Measurements from ENCODE around the gene MGAM2. TPM values are rescaled to one million over a fixed set of nuclear protein-coding genes. Genes with fewer than 3 reads are reported as not detected.

Gene MGAM2
- total RNA-seq (not detected), polyA plus RNA-seq (not detected)

GRCh38 chr7:142111499-142111898 is at the start of gene MGAM2:
MGAM2 (plus strand) TSS chr7:142111718; CDS start chr7:142116874, 5,156 bp downstream.
- ATAC-seq (ENCODE audit: low read depth in 2 of 2) (no peak), DNase-seq (no peak)
- no peak within 1 kb of the TSS for H3K4me3 ChIP-seq (ENCODE audit: low read depth, low read length)
- H3K27ac Mint-ChIP-seq = no peak within 1 kb of the TSS
- no peak within 1 kb of the TSS for H3K4me3 Mint-ChIP-seq
- no peaks in the 10 kb centered on the region for H3K36me3 ChIP-seq (ENCODE audit: control insufficient read depth, insufficient read depth, low read length)
- no peaks in the 10 kb centered on the region for H3K9me3 ChIP-seq (ENCODE audit: control insufficient read depth in 2 of 2, low read length in 2 of 2)
- H3K9me3 Mint-ChIP-seq = peaks cover 0 to 2% (median 0%) of the 10 kb centered on the region in 7 donors
- H3K4me1 ChIP-seq (ENCODE audit: control insufficient read depth, insufficient read depth, low read length, poor library complexity, severe bottlenecking) = no peaks in the 10 kb centered on the region
- H3K27me3 Mint-ChIP-seq = no peaks in the 10 kb centered on the region
- no peaks in the 10 kb centered on the region for H3K4me1 Mint-ChIP-seq
- no peaks in the 10 kb centered on the region for H3K36me3 Mint-ChIP-seq
- H3K27me3 ChIP-seq (ENCODE audit: control insufficient read depth, insufficient read depth, low read length) = no peaks in the 10 kb centered on the region
- H3K27ac ChIP-seq (ENCODE audit: insufficient read depth, low read length, poor library complexity, severe bottlenecking) = no peak within 1 kb of the TSS

DNA sequence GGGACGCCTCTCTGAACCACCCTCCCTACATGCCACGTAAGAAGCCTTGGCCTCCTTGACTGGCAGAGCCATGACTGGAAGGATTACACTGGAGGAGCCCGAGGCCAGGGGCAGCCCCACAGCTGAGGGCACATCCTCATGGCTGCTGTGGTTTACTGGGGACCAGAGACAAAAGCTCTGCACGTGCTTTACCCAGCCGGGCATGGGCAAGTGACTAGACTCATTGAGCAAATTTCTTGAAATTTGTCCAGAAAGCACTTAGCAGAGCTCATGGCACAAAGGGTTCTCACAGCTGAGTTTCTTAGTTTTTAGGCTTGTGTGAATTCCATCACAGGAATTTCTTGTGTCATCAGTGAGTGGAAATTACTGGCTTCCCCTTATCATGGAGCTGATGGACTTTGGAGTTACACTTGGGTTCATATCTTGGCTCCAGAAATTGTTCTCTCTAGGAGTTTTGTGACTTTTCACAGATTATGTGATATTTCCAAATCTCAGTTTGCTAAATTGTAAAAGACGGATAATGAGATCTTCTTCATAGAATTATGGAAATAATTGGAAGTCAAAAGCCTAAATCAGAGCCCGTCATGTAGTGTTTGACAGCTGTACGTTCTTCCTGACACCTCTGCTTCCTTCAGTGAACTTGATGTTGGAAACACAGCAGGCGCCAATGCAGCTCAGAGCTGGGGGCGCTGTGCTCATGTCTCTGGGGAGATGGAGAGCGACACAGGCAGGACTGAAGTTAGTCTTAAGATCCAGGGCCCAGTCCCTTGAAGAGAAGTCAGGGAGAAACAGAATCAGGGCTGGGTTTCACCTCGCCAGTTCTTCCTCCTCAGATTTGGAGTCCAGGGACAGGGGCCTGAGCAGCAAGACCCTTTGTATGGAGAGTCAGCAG is 47.7 kb upstream of the MGAM2 start:
- DNase-seq (no peak), ATAC-seq (ENCODE audit: low read depth in 2 of 2) (no peak)
- H3K27ac ChIP-seq (ENCODE audit: insufficient read depth, low read length, poor library complexity, severe bottlenecking) = no peak overlapping the region
- Mint-ChIP-seq H3K36me3 (no peaks in the 10 kb centered on the region), H3K4me3 (no peak overlapping the region), H3K27ac (no peak overlapping the region), H3K4me1 (no peaks in the 10 kb centered on the region), H3K9me3 (no peaks in the 10 kb centered on the region), H3K27me3 (peaks cover 5% of the 10 kb centered on the region)
- H3K36me3 ChIP-seq (ENCODE audit: control insufficient read depth, insufficient read depth, low read length) = no peaks in the 10 kb centered on the region
- H3K4me1 ChIP-seq (ENCODE audit: control insufficient read depth, insufficient read depth, low read length, poor library complexity, severe bottlenecking) = no peaks in the 10 kb centered on the region
- H3K27me3 ChIP-seq (ENCODE audit: control insufficient read depth, insufficient read depth, low read length) = no peaks in the 10 kb centered on the region
- H3K4me3 ChIP-seq (ENCODE audit: low read depth, low read length) = no peak overlapping the region
- no peaks in the 10 kb centered on the region for H3K9me3 ChIP-seq (ENCODE audit: control insufficient read depth in 2 of 2, low read length in 2 of 2)

GRCh38 chr7:142066536-142066935 is 45.0 kb upstream of the MGAM2 start:
- no peaks in the 10 kb centered on the region for H3K4me1 Mint-ChIP-seq
- Histone ChIP-seq H3K4me1 (ENCODE audit: control insufficient read depth, insufficient read depth, low read length, poor library complexity, severe bottlenecking) (no peaks in the 10 kb centered on the region), H3K27me3 (ENCODE audit: control insufficient read depth, insufficient read depth, low read length) (no peaks in the 10 kb centered on the region), H3K4me3 (ENCODE audit: low read depth, low read length) (no peak overlapping the region), H3K36me3 (ENCODE audit: control insufficient read depth, insufficient read depth, low read length) (no peaks in the 10 kb centered on the region), H3K27ac (ENCODE audit: insufficient read depth, low read length, poor library complexity, severe bottlenecking) (no peak overlapping the region), H3K9me3 (ENCODE audit: control insufficient read depth in 2 of 2, low read length in 2 of 2) (no peaks in the 10 kb centered on the region)
- DNase-seq = no peak
- H3K36me3 Mint-ChIP-seq = no peaks in the 10 kb centered on the region
- no peak overlapping the region for H3K4me3 Mint-ChIP-seq
- H3K9me3 Mint-ChIP-seq = peaks cover 0 to 2% (median 0%) of the 10 kb centered on the region in 7 donors
- no peak overlapping the region for H3K27ac Mint-ChIP-seq
- no peak for ATAC-seq (ENCODE audit: low read depth in 2 of 2)
- no peaks in the 10 kb centered on the region for H3K27me3 Mint-ChIP-seq

DNA sequence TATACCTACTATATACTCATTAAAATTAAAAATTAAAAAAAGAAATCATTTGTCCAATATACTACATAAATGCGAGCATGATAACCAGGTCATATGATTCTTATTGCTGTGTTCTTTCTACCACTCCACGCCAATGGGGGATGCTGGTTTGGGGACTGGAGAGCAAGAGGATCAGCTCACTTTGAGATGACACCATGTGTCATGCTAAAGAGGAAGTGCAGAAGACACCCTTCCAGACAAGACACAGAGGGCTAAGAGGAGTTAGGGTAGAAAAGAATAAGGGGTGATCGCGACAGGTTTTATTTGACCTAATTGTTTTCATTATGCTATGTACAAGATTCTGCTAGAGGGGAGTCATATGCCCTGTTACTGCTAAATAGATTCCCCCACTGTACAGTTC is 33.8 kb upstream of the MGAM2 start:
- ATAC-seq (ENCODE audit: low read depth in 2 of 2) = no peak
- no peak overlapping the region for H3K27ac ChIP-seq (ENCODE audit: insufficient read depth, low read length, poor library complexity, severe bottlenecking)
- no peaks in the 10 kb centered on the region for H3K4me1 ChIP-seq (ENCODE audit: control insufficient read depth, insufficient read depth, low read length, poor library complexity, severe bottlenecking)
- no peaks in the 10 kb centered on the region for H3K4me1 Mint-ChIP-seq
- no peak overlapping the region for H3K27ac Mint-ChIP-seq
- H3K4me3 Mint-ChIP-seq = no peak overlapping the region
- no peak for DNase-seq
- no peak overlapping the region for H3K4me3 ChIP-seq (ENCODE audit: low read depth, low read length)
- H3K9me3 Mint-ChIP-seq = no peaks in the 10 kb centered on the region
- H3K9me3 ChIP-seq (ENCODE audit: control insufficient read depth in 2 of 2, low read length in 2 of 2) = no peaks in the 10 kb centered on the region
- H3K36me3 Mint-ChIP-seq = no peaks in the 10 kb centered on the region
- H3K27me3 Mint-ChIP-seq = peaks cover 4% of the 10 kb centered on the region
- H3K27me3 ChIP-seq (ENCODE audit: control insufficient read depth, insufficient read depth, low read length) = no peaks in the 10 kb centered on the region
- no peaks in the 10 kb centered on the region for H3K36me3 ChIP-seq (ENCODE audit: control insufficient read depth, insufficient read depth, low read length)

DNA sequence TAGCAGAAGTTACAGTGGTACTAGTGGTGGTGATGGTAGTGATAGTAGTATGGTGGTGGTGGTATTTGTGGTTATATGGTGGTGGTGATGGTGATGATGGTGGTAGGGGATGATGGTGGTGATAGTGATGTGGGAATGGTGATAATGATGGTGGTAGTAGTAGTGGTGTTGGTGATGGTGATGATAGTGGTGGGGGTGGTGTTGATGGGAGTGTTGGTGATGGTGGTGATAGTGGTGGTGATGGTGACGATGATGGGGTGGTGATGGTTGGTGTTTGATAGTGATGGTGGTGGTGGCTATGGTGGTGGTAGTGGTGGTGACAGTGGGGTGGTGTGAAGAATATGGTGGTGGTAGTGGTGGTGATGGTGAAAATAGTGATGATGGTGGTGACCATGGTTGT is 27.9 kb upstream of the MGAM2 start:
- Mint-ChIP-seq H3K4me3 (no peak overlapping the region), H3K4me1 (no peaks in the 10 kb centered on the region), H3K9me3 (peaks cover 0 to 4% (median 0%) of the 10 kb centered on the region in 7 donors), H3K36me3 (no peaks in the 10 kb centered on the region), H3K27me3 (peaks cover 4% of the 10 kb centered on the region), H3K27ac (no peak overlapping the region)
- no peak for ATAC-seq (ENCODE audit: low read depth in 2 of 2)
- H3K36me3 ChIP-seq (ENCODE audit: control insufficient read depth, insufficient read depth, low read length) = no peaks in the 10 kb centered on the region
- H3K27ac ChIP-seq (ENCODE audit: insufficient read depth, low read length, poor library complexity, severe bottlenecking) = no peak overlapping the region
- H3K4me3 ChIP-seq (ENCODE audit: low read depth, low read length) = no peak overlapping the region
- DNase-seq = no peak
- no peaks in the 10 kb centered on the region for H3K27me3 ChIP-seq (ENCODE audit: control insufficient read depth, insufficient read depth, low read length)
- H3K9me3 ChIP-seq (ENCODE audit: control insufficient read depth in 2 of 2, low read length in 2 of 2) = no peaks in the 10 kb centered on the region
- no peaks in the 10 kb centered on the region for H3K4me1 ChIP-seq (ENCODE audit: control insufficient read depth, insufficient read depth, low read length, poor library complexity, severe bottlenecking)

GRCh38 chr7:142085428-142085827 is 26.1 kb upstream of the MGAM2 start:
- H3K4me3 ChIP-seq (ENCODE audit: low read depth, low read length) = no peak overlapping the region
- H3K27me3 ChIP-seq (ENCODE audit: control insufficient read depth, insufficient read depth, low read length) = no peaks in the 10 kb centered on the region
- H3K4me1 Mint-ChIP-seq = no peaks in the 10 kb centered on the region
- H3K27ac Mint-ChIP-seq = no peak overlapping the region
- peaks cover 0 to 4% (median 0%) of the 10 kb centered on the region in 7 donors for H3K9me3 Mint-ChIP-seq
- no peaks in the 10 kb centered on the region for H3K9me3 ChIP-seq (ENCODE audit: control insufficient read depth in 2 of 2, low read length in 2 of 2)
- no peaks in the 10 kb centered on the region for H3K36me3 ChIP-seq (ENCODE audit: control insufficient read depth, insufficient read depth, low read length)
- ATAC-seq (ENCODE audit: low read depth in 2 of 2) (no peak), DNase-seq (no peak)
- H3K4me1 ChIP-seq (ENCODE audit: control insufficient read depth, insufficient read depth, low read length, poor library complexity, severe bottlenecking) = no peaks in the 10 kb centered on the region
- H3K27ac ChIP-seq (ENCODE audit: insufficient read depth, low read length, poor library complexity, severe bottlenecking) = no peak overlapping the region
- H3K36me3 Mint-ChIP-seq = no peaks in the 10 kb centered on the region
- no peak overlapping the region for H3K4me3 Mint-ChIP-seq
- peaks cover 4% of the 10 kb centered on the region for H3K27me3 Mint-ChIP-seq

DNA sequence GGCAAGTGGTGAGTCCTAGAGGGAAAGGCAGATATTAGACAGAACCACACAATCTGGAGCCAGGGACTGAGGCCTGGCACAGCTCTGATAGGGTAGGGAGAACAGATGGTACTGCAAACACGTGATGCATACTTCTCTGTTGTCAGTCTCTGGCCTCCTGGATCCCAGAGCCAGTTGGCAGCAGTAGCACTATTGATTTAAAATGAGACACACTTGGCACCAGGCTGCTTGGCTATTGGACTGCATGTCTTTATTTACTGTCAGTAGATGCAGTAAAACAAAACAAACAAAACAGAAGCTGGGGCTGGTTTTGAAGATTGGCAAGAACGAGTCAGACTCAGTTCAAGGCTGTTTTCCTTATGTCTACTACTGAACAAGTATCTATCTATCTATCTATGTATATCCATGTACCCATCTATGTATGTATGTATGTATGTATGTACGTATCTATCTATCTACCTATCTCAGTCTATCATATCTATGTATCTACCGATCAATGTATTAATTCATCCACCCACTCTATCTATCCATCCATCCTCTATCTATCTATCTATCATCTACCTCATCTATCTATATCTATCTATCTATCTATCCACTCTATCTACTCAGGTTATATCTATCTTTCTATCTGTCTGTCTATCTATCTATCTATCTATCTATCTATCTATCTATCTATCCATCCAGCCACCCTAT is 23.4 kb upstream of the MGAM2 start:
- ATAC-seq (ENCODE audit: low read depth in 2 of 2) (no peak), DNase-seq (no peak)
- no peaks in the 10 kb centered on the region for H3K4me1 ChIP-seq (ENCODE audit: control insufficient read depth, insufficient read depth, low read length, poor library complexity, severe bottlenecking)
- no peak overlapping the region for H3K27ac Mint-ChIP-seq
- H3K4me3 ChIP-seq (ENCODE audit: low read depth, low read length) = no peak overlapping the region
- no peaks in the 10 kb centered on the region for H3K36me3 ChIP-seq (ENCODE audit: control insufficient read depth, insufficient read depth, low read length)
- H3K27ac ChIP-seq (ENCODE audit: insufficient read depth, low read length, poor library complexity, severe bottlenecking) = no peak overlapping the region
- H3K4me3 Mint-ChIP-seq = no peak overlapping the region
- no peaks in the 10 kb centered on the region for H3K36me3 Mint-ChIP-seq
- H3K9me3 Mint-ChIP-seq = peaks cover 0 to 5% (median 0%) of the 10 kb centered on the region in 7 donors
- no peaks in the 10 kb centered on the region for H3K27me3 ChIP-seq (ENCODE audit: control insufficient read depth, insufficient read depth, low read length)
- no peaks in the 10 kb centered on the region for H3K4me1 Mint-ChIP-seq
- H3K27me3 Mint-ChIP-seq = no peaks in the 10 kb centered on the region
- H3K9me3 ChIP-seq (ENCODE audit: control insufficient read depth in 2 of 2, low read length in 2 of 2) = no peaks in the 10 kb centered on the region
